Measurements from ENCODE around the gene GLS. TPM values are rescaled to one million over a fixed set of nuclear protein-coding genes. Genes with fewer than 3 reads are reported as not detected.
"Not testable (repeated sequence)": the region's sequence is repeated elsewhere in the genome, so short reads cannot be mapped to it uniquely, and the experiment has no call there.

GLS gene
- total RNA-seq, 1 donor = 588 TPM

DNA sequence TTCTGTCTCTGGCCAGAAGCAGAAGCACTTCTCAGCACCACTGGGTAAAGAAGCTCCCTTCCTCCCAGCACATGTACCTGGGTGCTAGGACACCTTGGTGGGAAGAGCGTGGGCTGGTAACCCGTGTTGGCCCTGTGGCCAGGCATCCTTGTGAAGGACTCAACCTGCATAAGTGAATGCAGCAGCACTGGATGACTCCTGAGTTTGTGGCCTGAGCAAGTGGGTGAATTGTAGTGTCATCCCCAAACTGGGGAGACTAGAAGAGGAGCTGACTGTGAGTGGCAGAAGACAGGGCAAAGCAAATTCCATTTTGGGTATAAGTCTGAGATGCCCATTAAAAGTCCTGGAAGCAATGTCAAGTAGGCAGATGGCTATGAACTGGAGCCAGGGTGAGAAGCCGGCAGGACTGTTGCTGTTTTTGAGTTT is 70.0 kb downstream of the GLS start:
- peaks cover 30% of the 10 kb centered on the region for H3K4me1 ChIP-seq (ENCODE audit: insufficient read depth, low read length)
- no peak for DNase-seq (ENCODE audit: insufficient read length, low spot score, missing footprints)
- no peak overlapping the region for H3K27ac ChIP-seq (ENCODE audit: low read depth, low read length)
- no peaks in the 10 kb centered on the region for H3K79me2 ChIP-seq (ENCODE audit: insufficient read depth, low read length)
- H3K36me3 ChIP-seq (ENCODE audit: insufficient read depth, low read length) = no peaks in the 10 kb centered on the region
- no peak overlapping the region for H2AFZ ChIP-seq (ENCODE audit: low read length)
- peaks cover 15% of the 10 kb centered on the region for H4K20me1 ChIP-seq (ENCODE audit: insufficient read depth, low read length)
- TF ChIP-seq CTCF (IDR thresholded peaks at IDR 0.05; ENCODE audit: extremely low read depth, low read depth, low read length) = no peak
- no peaks in the 10 kb centered on the region for H3K27me3 ChIP-seq (ENCODE audit: insufficient read depth, low read length)
- H3K4me2 ChIP-seq (ENCODE audit: insufficient read depth, low read length) = no peak overlapping the region
- no peaks in the 10 kb centered on the region for H3K9me3 ChIP-seq (ENCODE audit: low read depth, low read length)
- no peak overlapping the region for H3K4me3 ChIP-seq (ENCODE audit: insufficient read depth, low read length)

- H4K20me1 ChIP-seq (ENCODE audit: insufficient read depth, low read length) = peaks cover 11% of the 10 kb centered on the region
- H3K4me3 ChIP-seq (ENCODE audit: insufficient read depth, low read length) = no peak overlapping the region
- TF ChIP-seq CTCF (IDR thresholded peaks at IDR 0.05; ENCODE audit: extremely low read depth, low read depth, low read length) = no peak
- no peaks in the 10 kb centered on the region for H3K36me3 ChIP-seq (ENCODE audit: insufficient read depth, low read length)
- no peak for DNase-seq (ENCODE audit: insufficient read length, low spot score, missing footprints)
- H3K27ac ChIP-seq (ENCODE audit: low read depth, low read length) = no peak overlapping the region
- H3K4me2 ChIP-seq (ENCODE audit: insufficient read depth, low read length) = no peak overlapping the region
- no peaks in the 10 kb centered on the region for H3K79me2 ChIP-seq (ENCODE audit: insufficient read depth, low read length)
- H3K27me3 ChIP-seq (ENCODE audit: insufficient read depth, low read length) = no peaks in the 10 kb centered on the region
- H3K4me1 ChIP-seq (ENCODE audit: insufficient read depth, low read length) = peaks cover 6% of the 10 kb centered on the region
- no peak overlapping the region for H2AFZ ChIP-seq (ENCODE audit: low read length)
- no peaks in the 10 kb centered on the region for H3K9me3 ChIP-seq (ENCODE audit: low read depth, low read length)
Observed at GRCh38 chr2:190953257-190953656, 72.6 kb downstream of the GLS start.

DNA sequence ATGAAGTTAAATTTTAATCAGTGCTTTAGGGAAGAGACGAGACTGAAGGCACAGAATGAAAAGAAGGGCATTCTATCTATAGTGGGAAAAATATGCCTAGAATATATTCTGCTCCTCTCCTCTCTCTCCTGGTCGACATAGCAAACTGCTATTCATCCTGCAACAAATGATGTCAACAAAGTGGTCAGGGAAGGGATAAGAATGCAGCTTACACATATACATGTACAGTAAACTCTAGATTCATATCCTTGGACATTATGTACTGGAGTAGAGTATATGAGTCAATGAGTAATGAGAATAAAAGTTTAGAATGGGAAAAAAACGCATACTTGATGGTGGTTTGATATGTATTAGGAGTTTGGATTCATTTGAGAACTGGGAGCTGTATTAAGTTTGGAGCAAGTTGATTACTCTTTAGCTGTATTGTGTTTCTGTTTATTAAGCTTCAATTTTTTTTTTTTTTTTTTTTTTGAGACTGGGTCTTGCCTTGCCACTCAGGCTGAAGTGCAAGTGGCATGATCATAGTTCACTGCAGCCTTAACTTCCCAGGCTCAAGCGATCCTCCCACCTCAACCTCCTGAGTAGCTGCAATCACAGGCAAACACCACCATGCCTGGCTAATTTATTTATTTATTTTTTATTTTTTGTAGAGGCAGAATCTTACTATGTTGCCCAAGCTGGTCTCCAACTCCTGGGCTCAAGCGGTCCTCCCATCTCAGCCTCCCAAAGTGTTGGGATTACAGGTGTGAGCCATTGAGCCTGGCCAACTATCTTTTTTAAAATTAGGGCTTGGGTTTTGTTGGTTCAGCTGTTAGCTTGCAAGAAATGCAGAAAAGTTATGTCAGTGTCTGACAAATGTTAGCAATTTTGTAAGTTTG is 79.5 kb downstream of the GLS start:
- no peak for TF ChIP-seq CTCF (IDR thresholded peaks at IDR 0.05; ENCODE audit: extremely low read depth, low read depth, low read length)
- no peak overlapping the region for H3K27ac ChIP-seq (ENCODE audit: low read depth, low read length)
- no peak overlapping the region for H3K4me3 ChIP-seq (ENCODE audit: insufficient read depth, low read length)

DNA sequence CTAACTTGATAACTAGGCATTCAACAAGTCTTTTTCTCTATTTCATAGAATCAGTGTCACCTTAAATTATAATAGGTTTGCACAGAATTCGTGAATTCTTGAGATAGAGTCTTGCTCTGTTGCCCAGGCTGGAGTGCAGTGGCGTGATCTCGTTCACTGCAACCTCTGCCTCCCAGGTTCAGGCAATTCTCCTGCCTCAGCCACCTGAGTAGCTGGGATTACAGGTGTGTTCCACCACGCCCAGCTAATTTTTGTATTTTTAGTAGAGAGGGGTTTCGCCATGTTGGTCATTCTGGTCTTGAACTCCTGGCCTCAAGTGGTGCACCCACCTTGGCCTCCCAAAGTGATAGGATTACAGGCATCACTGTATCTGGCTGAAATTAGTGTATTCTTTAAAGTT is 80.5 kb downstream of the GLS start:
- not testable (repeated sequence) for H3K4me1 ChIP-seq (ENCODE audit: insufficient read depth, low read length); H3K27me3 ChIP-seq (ENCODE audit: insufficient read depth, low read length); H3K79me2 ChIP-seq (ENCODE audit: insufficient read depth, low read length); H3K4me2 ChIP-seq (ENCODE audit: insufficient read depth, low read length); H3K9me3 ChIP-seq (ENCODE audit: low read depth, low read length); H4K20me1 ChIP-seq (ENCODE audit: insufficient read depth, low read length); DNase-seq (ENCODE audit: insufficient read length, low spot score, missing footprints); H3K4me3 ChIP-seq (ENCODE audit: insufficient read depth, low read length); H2AFZ ChIP-seq (ENCODE audit: low read length); H3K27ac ChIP-seq (ENCODE audit: low read depth, low read length)
- H3K36me3 ChIP-seq (ENCODE audit: insufficient read depth, low read length) = peaks cover 52% of the 10 kb centered on the region

More for the DNA sequence above, 79.5 kb downstream of the GLS start:
- H3K27me3 ChIP-seq (ENCODE audit: insufficient read depth, low read length) = no peaks in the 10 kb centered on the region
- H3K4me1 ChIP-seq (ENCODE audit: insufficient read depth, low read length) = peaks cover 4% of the 10 kb centered on the region
- peaks cover 42% of the 10 kb centered on the region for H3K36me3 ChIP-seq (ENCODE audit: insufficient read depth, low read length)
- H3K9me3 ChIP-seq (ENCODE audit: low read depth, low read length) = no peaks in the 10 kb centered on the region
- H4K20me1 ChIP-seq (ENCODE audit: insufficient read depth, low read length) = peaks cover 6% of the 10 kb centered on the region
- no peaks in the 10 kb centered on the region for H3K79me2 ChIP-seq (ENCODE audit: insufficient read depth, low read length)
- no peak overlapping the region for H3K4me2 ChIP-seq (ENCODE audit: insufficient read depth, low read length)
- no peak overlapping the region for H2AFZ ChIP-seq (ENCODE audit: low read length)
- no peak for DNase-seq (ENCODE audit: insufficient read length, low spot score, missing footprints)

Data from osteoblast (primary cell).